Stimulated activated CD4-positive, alpha-beta T cell treated with anti-CD3 and anti-CD28 coated beads, Interleukin-12 subunit alpha, Interleukin-12 subunit beta, amount 100 ng/mL, for 4 hours (primary cell): ENCODE results near the gene C19orf12.
"Not testable (repeated sequence)": the region's sequence is repeated elsewhere in the genome, so short reads cannot be mapped to it uniquely, and the experiment has no call there.

Experiments used
- DNase-seq: peaks from one replicate; pipeline ENCODE4 v3.0.0-alpha.2; 2020

C19orf12 gene

GRCh38 chr19:29675120-29675649, 39.9 kb downstream of the C19orf12 start:
- DNase-seq, result no peak

GRCh38 chr19:29674374-29675119, 40.5 kb downstream of the C19orf12 start:
- no peak for DNase-seq

GRCh38 chr19:29673451-29674371, 41.4 kb downstream of the C19orf12 start:
- no peak for DNase-seq

- peak; percentile 73 for DNase-seq
Observed at GRCh38 chr19:29672933-29673336, 42.1 kb downstream of the C19orf12 start.

- no peak for DNase-seq
Observed at GRCh38 chr19:29672319-29672932, 42.6 kb downstream of the C19orf12 start.

- peak; percentile 70 for DNase-seq
Observed at GRCh38 chr19:29671393-29672160, 43.5 kb downstream of the C19orf12 start.

GRCh38 chr19:29671026-29671392, 44.1 kb downstream of the C19orf12 start:
- not testable (repeated sequence) for DNase-seq

- DNase-seq, result no peak
Observed at GRCh38 chr19:29670255-29670654, 44.8 kb downstream of the C19orf12 start.

GRCh38 chr19:29668746-29669609, 46.1 kb downstream of the C19orf12 start:
- DNase-seq, result no peak

GRCh38 chr19:29667901-29668341, 47.1 kb downstream of the C19orf12 start:
- no peak for DNase-seq

GRCh38 chr19:29667387-29667783, 47.7 kb downstream of the C19orf12 start:
- no peak for DNase-seq

GRCh38 chr19:29666578-29667386, 48.3 kb downstream of the C19orf12 start:
- no peak for DNase-seq

GRCh38 chr19:29665826-29666577, 49.1 kb downstream of the C19orf12 start:
- DNase-seq, result no peak

- peak; percentile 86 for DNase-seq
Observed at GRCh38 chr19:29665215-29665825, 49.7 kb downstream of the C19orf12 start, which contains the start of gene PLEKHF1. PLEKHF1 (plus strand) TSS chr19:29665461; CDS start chr19:29673840, 8,379 bp downstream.

GRCh38 chr19:29664753-29665214, 50.3 kb downstream of the C19orf12 start:
- DNase-seq, result no peak

GRCh38 chr19:29663861-29664752, 51.0 kb downstream of the C19orf12 start:
- no peak for DNase-seq

- no peak for DNase-seq
Observed at GRCh38 chr19:29662604-29663404, 52.3 kb downstream of the C19orf12 start.
